Right lung (tissue), 10 donors: ENCODE data around the gene DDX43. TPM values are rescaled to one million over a fixed set of nuclear protein-coding genes. Genes with fewer than 3 reads are reported as not detected.
"Not testable (repeated sequence)": the region's sequence is repeated elsewhere in the genome, so short reads cannot be mapped to it uniquely, and the experiment has no call there.

ENCODE experiments used
- DNase-seq, 2 donors: peaks; one replicate each; pipeline ENCODE4 v3.0.0-alpha.2; 2013
- long read RNA-seq, 8 donors: transcript quantifications; one replicate each; lab custom pipeline, GENCODE V29; 2026
- polyA plus RNA-seq, 5 donors: library from polyadenylated mRNA; unstranded; fragments of 120-200 nt; gene quantifications; one replicate each; pipeline versions ENCODE4 v1.2.1 to v1.2.3, GENCODE V29; 2013; ENCODE audit warnings: inconsistent platforms in 1 of 5, low replicate concordance in 1 of 5; ENCODE audit not compliant: insufficient read length in 5 of 5, insufficient read depth in 1 of 5

The DDX43 gene
- polyA plus RNA-seq, result 1 to 10 TPM in 2 of 5 donors, under 1 TPM in 3; 0.26 to 1.8 (median 1.00) TPM
- long read RNA-seq, donor 1, partial matches to known transcripts, result 0 of 1 reads
- long read RNA-seq, donor 1, other reads (novel, unspliced or antisense), result 0 of 1 reads
- long read RNA-seq, donor 2, result 0 reads
- long read RNA-seq, donor 3, result 0 reads
- long read RNA-seq, donor 4, result 0 reads
- long read RNA-seq, donor 5, result 0 reads
- long read RNA-seq, donor 6, result 0 reads
- long read RNA-seq, donor 7, result 0 reads
- long read RNA-seq, donor 8, result 0 reads

DNA sequence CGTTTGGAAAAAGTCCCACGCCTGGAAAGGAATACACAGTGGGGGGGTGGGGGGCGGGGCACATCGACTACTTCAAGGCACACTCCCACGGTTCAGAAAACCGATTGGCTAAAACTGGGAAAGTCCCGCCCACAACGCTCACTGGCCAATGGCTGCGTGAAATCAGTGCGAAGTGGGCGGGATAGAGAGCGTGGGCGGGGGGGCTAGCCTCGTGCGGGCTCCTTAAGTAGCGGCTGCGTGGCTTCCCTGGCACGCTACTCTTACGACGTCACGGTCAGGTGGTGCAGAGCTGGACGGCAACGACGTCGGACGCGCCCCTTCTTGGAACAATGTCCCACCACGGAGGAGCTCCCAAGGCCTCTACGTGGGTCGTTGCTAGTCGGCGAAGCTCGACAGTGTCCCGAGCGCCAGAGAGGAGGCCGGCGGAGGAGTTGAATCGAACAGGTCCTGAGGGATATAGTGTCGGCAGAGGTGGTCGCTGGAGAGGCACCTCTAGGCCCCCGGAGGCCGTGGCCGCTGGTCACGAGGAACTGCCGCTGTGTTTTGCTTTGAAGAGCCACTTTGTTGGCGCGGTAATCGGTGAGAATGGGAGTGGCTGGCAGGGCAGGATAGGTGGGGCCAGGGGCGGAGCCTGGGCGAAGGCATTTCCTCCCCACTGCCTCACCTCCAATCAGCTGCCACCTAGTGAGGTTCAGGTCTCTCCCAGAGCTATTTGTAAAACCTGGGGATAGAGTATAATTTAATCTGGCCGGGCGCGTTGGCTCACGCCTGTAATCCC, at the start of gene DDX43:
DDX43 (plus strand) TSS at position 252 of the 778 bp plus-strand sequence; CDS start at position 330, 78 bp downstream.
- DNase-seq, result peak; percentile 5 to 16

GRCh38 chr6:73348550-73349204, 46.0 kb upstream of the DDX43 start:
- no peak for DNase-seq

DNA sequence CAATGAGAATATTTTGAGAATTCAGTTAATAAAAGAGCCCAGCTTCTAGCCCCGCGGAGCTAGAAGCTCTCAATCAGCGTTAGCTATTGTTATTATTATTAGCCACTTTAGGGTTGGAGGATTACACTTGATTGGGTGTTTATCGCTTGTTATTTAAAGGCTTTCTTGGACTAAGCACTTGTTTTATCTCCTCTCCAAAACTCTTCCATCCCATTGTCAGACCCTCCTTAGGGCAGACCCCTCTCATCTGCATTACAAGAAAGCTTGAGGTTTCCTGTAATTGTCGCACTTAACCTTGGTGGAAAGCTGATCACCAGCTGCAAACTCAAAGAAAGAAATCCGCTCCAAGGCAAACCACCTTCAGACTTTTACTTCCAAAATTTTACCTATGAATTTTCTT, 45.3 kb upstream of the DDX43 start:
- DNase-seq, result no peak

- no peak for DNase-seq
Measured at GRCh38 chr6:73353636-73354593, 40.7 kb upstream of the DDX43 start, which contains the start of gene DPPA5. Gene DPPA5, minus strand, starts transcription at chr6:73354276. Its CDS starts 51 bp downstream, at chr6:73354225.

DNA sequence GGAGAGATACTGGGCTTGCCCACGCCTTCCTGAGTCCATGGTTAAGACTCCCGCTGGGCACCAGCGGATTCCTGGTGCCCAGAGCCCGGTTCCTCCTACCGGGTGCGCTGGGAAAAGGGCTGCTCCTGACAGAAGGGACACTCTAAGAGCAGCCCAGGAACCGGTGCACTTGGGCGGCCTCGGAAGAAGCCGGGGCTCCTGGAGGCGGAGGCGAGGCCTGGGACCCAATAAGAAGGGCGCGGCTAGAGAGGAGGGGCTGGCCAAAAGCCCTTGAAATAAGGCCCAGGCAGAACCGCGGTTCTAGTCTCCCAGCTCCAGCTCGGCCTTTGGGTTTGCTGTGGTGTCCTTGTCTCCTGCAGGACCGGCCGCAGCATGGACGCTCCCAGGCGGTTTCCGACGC, 32.3 kb upstream of the DDX43 start, which contains the start of gene KHDC3L:
KHDC3L (plus strand) TSS at position 301 of the 400 bp plus-strand sequence; CDS start at position 373, 72 bp downstream.
- DNase-seq, result no peak

DNA sequence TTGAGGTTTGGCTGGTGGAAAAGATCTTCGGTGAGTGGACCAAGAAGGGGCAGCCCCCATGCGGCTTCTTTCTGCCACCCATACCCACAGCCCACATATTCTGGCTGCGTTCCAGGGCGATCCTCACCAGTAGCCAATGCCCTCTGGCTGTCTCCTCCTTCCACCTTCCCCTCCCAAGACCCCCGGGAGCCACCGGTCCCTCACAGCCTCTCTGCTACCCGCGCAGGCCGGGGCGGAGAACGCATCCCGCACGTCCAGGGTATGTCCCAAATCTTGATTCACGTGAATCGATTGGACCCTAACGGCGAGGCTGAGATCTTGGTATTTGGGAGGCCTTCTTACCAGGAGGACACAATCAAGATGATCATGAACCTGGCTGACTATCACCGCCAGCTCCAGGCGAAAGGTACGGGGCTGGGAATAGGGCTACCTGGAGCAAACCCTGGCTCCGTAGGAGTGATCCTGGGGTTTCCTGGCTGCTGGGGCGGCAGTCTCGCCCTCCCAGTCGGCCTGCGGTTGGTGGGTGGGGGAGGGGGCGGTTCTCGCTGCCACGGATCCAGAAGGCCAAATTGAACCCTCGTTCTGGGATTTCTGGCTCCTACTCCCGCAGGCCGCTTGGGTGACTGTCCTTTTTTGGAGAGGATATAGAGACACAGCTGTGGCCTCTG, 31.6 kb upstream of the DDX43 start:
- DNase-seq, result no peak

GRCh38 chr6:73363537-73363875, 31.1 kb upstream of the DDX43 start:
- DNase-seq, result no peak

DNA sequence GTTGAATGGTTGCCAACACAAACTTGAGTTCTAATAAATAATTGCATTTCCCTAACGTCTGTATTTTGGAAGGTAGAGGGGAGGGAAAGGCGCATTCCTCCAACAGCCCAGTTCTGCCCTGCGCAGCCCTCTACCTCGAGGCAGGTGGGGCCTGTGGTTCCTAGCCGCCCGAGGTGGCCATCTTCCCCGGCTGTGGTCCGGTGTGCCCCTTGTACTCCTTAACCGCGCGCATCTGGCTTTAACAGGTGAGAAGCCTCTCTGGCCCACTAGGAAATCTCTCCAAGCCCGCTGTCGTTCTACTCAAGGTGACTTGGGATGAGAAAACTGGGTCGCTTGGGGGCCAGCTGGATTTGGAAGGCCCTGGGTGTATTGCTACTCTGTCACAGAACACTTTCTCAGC, 30.5 kb upstream of the DDX43 start:
- DNase-seq, result no peak

DNA sequence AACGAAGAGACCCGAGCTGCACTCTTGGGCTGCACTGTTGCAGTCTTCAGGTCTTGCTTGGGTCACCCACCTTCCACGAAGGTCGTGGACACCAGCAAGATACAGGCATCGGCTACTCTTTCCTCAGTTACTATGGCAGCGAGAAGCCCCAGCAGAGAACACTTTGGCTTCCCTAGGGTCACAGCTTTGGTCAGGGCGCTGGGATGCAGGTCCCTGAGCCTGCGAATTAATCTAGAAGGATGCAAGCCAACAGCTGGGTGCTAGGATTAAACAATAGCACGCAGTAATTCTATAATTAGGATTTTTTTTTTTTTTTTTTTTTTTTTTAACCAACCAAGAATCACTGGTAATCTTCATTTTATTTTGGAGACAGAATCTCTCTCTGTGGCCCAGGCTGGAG, 30.1 kb upstream of the DDX43 start:
- DNase-seq, result no peak

DNA sequence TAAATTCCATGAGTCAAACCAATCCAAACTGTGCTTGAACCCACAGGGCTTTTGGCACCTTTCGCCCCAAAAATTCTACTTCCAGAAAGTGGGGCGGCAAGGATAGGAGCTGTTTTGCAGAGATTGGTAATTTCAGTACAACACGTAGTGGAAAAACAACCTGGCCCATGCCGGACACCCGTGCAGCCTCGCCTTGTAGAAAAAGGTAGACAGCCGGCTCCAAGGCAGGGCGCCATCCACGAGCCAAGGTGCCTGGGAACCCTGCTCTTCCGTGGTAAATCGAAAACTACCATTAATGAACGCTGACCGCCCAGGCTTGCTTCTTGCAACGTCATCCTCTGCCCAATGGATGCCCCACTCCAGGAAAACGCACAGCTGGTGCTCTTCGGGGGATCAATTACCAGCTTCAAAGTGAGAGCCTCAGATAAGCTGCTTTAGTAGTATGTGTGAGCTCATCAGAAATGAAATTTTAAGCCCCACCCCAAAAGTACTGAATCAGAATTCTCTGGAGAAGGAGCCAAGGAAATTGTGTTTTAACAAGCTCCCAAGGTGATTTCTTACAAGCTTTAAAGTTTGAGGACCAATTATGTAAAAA, 26.8 kb upstream of the DDX43 start:
- DNase-seq, result no peak

DNA sequence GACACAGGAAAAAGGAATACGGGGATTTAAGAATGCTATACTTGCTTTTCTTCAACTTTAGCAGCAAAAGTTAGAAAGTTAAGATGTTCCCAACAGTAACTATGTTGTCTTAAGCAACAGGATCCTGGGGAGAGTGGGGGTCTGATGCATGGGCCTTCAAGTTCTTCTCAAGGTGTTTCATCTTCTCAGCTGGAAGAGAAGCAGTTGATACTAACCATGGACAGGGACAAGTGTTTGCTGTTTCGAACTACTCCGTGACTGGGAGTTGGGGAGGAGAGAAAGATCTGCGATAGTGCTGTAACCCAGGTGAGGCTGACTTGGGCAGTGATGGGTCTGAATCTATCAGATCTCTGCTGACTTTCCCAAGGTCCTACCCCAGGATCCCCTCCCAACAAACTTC, 26.0 kb upstream of the DDX43 start:
- DNase-seq, result no peak

GRCh38 chr6:73369157-73369556, 25.5 kb upstream of the DDX43 start:
- DNase-seq, result no peak

GRCh38 chr6:73369563-73369962, 25.1 kb upstream of the DDX43 start, which contains the start of gene OOEP:
Gene OOEP, minus strand, starts transcription at chr6:73369897. Its CDS starts 105 bp downstream, at chr6:73369792.
- no peak for DNase-seq

DNA sequence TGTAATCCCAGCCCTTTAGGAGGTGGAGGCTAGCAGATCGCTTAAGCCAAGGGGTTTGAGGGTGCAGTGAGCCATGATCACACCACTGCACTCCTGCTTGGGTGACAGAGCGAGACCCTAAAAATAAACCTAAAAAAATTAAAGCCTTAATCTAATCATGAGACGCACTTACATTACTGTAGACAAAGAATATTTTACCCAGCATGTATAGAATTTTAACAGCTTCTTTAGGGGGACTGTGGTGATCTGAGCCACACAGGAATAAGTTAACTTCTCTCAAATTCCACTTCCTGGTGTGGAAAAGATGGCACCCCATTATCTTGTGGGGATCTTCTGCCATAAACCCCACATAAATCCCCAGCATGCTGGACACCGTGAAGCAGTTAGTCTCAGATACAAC, 22.6 kb upstream of the DDX43 start:
- no peak for DNase-seq

DNA sequence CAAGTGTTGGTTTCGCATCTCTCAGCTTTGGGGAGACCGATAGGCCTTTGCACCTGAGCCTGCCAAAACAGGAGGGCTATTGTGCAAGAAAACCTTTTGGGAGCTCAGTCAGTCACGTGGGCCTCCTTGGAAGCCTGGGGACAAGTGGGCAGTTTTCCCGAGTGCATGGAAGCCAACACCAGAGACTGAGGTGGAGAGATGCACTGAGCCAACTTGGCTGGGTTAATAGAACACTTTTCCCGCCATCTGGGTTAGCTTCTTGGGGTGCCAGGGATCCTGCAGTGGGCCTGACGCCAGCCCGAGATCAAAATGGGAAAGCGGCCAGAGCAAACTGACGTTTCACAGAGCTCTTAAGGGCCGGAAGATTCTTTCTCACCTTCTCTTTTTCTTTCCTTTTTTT, 22.1 kb upstream of the DDX43 start:
- no peak for DNase-seq

- DNase-seq, result no peak
Measured at GRCh38 chr6:73375216-73375615, 19.4 kb upstream of the DDX43 start.

DNA sequence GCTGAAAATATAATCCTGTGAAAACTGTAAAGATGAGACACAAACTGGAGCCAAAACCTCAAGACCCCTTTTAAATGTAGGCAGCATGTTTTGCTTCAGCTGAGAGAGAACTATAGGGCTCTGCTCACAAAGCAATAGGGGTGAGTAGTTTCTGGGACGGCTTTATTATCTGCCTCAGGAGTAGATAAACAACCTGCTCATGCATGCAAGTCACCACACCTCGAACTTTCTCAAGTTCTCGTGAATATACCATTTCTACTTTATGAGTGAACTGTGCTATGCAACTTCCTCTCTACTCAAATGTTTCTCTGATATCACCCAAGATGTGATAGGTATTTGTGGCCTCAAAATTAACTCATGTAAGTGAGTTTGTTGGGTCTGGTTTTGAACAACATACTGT, 17.4 kb upstream of the DDX43 start:
- no peak for DNase-seq

- DNase-seq, result not testable (repeated sequence)
Measured at GRCh38 chr6:73381531-73381930, 13.1 kb upstream of the DDX43 start.

DNA sequence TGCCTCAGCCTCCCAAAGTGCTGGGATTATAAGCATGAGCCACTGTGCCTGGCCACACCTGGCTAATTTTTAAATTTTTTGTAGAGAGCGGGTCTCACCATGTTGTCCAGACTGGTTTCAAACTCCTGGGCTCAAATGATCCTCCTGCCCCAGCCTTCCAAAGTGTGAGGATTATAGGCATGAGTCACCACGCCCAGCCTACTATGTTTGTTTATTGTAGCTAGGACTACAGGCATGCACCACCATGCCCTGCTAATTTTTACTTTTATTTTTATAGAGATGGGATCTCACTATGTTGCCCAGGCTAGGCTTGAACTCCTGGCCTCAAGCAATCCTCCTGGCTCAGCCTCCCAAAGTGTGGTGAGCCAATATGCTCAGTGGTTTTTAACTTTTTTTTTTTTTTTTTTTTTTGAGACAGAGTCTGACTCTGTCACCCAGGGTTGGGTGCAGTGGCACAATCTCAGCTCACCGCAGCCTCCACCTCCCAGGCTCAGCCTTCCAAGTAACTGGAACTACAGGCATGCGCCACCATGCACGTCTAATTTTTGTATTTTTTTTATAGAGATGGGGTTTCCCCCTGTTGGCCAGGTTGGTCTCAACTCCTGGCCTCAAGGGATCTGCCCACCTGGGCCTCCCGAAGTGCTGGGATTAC, 12.0 kb upstream of the DDX43 start:
- no peak for DNase-seq

DNA sequence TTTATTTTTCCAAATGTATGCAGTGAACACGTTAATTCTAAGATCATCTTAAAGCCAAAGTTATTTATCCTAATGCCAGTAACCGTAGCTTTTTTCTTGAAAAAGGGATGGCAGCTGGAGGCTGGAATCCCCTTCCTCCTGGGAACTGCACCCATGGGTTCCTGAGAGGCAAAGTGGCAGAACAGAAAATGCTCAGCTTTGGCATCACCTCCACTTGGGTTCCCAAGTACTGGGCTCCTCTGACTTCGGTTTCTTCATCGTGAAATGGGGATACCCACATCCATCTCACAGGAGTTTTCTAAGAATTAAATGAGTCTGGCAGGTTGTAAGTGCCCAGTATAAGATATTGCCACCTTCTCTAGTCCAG, 6.2 kb upstream of the DDX43 start:
- DNase-seq, result no peak
